PC-9 (cell line): ENCODE measurements around the gene BCL11B.

Source experiments
- EZH2 ChIP-seq: fragments of 200-600 bp; sonication (generic); IDR thresholded peaks from 2 replicates; pipeline ENCODE4 v1.8.0; 2017; ENCODE audit warnings: antibody characterized with exemption, low read depth
- TF ChIP-seq, protein P1 (sequence below): fragments of 200-600 bp; sonication (generic); conservative IDR thresholded peaks from 2 replicates; pipeline ENCODE4 v1.6.1; 2017; ENCODE audit warnings: mixed run types, antibody characterized with exemption, mild to moderate bottlenecking, moderate library complexity

GRCh38 chr14:99318959-99319295, 46.9 kb upstream of the BCL11B start:
- TF ChIP-seq, protein P1, sequence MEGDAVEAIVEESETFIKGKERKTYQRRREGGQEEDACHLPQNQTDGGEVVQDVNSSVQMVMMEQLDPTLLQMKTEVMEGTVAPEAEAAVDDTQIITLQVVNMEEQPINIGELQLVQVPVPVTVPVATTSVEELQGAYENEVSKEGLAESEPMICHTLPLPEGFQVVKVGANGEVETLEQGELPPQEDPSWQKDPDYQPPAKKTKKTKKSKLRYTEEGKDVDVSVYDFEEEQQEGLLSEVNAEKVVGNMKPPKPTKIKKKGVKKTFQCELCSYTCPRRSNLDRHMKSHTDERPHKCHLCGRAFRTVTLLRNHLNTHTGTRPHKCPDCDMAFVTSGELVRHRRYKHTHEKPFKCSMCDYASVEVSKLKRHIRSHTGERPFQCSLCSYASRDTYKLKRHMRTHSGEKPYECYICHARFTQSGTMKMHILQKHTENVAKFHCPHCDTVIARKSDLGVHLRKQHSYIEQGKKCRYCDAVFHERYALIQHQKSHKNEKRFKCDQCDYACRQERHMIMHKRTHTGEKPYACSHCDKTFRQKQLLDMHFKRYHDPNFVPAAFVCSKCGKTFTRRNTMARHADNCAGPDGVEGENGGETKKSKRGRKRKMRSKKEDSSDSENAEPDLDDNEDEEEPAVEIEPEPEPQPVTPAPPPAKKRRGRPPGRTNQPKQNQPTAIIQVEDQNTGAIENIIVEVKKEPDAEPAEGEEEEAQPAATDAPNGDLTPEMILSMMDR: no peak
- no peak for TF ChIP-seq EZH2
